Activated CD8-positive, alpha-beta memory T cell treated with anti-CD3 and anti-CD28 coated beads for 36 hours (primary cell): Measurements from ENCODE around the gene PALLD. TPM values are rescaled to one million over a fixed set of nuclear protein-coding genes. Genes with fewer than 3 reads are reported as not detected.

ENCODE experiments used
- CTCF ChIA-PET: fragments of 350-600 bp; sonication (Branson Sonifier 250); formaldehyde crosslinking; loops from one replicate; lab custom pipeline; 2021; ENCODE audit warnings: antibody characterized with exemption; lab: Charles Lee
- POLR2A ChIA-PET: fragments of 350-600 bp; sonication (Branson Sonifier 250); formaldehyde crosslinking; loops from one replicate; lab custom pipeline; 2021; ENCODE audit warnings: antibody characterized with exemption; lab: Charles Lee
- total RNA-seq, 2 experiments: library from RNA; stranded (reverse); gene quantifications; one replicate each; pipeline ENCODE4 v1.2.3, GENCODE V29; 2021

The PALLD gene
- total RNA-seq, 2 experiments from 2014 or later: 0.69 to 0.84 TPM

- ChIA-PET POLR2A (no interaction called here), CTCF (no interaction called here)
These were observed 155.9 kb downstream of the PALLD start for GRCh38 chr4:168652755-168653154.

GRCh38 chr4:168654104-168654847, 157.4 kb downstream of the PALLD start:
- CTCF ChIA-PET: no interaction called here
- POLR2A ChIA-PET: no interaction called here

- CTCF ChIA-PET: no interaction called here
- POLR2A ChIA-PET: no interaction called here
These were observed 158.0 kb downstream of the PALLD start for GRCh38 chr4:168654848-168655174.

- ChIA-PET CTCF (no interaction called here), POLR2A (no interaction called here)
These were observed 158.3 kb downstream of the PALLD start for GRCh38 chr4:168655182-168655581.

- CTCF ChIA-PET: no interaction called here
These were observed 159.3 kb downstream of the PALLD start for GRCh38 chr4:168656055-168656660.

GRCh38 chr4:168656946-168657473, 160.2 kb downstream of the PALLD start:
- CTCF ChIA-PET: no interaction called here
- POLR2A ChIA-PET: no interaction called here

More at GRCh38 chr4:168656055-168656660, 159.3 kb downstream of the PALLD start:
- POLR2A ChIA-PET: no interaction called here

GRCh38 chr4:168658751-168659150, 161.9 kb downstream of the PALLD start:
- ChIA-PET POLR2A (no interaction called here), CTCF (interaction anchor here (0.6 kb wide), 1 partner anchor 46 kb away, joined by 4 read pairs; no protein-coding TSS in a partner anchor)

- CTCF ChIA-PET: no interaction called here
- POLR2A ChIA-PET: no interaction called here
These were observed 163.1 kb downstream of the PALLD start for GRCh38 chr4:168659741-168660465.

- ChIA-PET POLR2A (no interaction called here), CTCF (no interaction called here)
These were observed 165.6 kb downstream of the PALLD start for GRCh38 chr4:168662297-168662984.

- ChIA-PET POLR2A (no interaction called here), CTCF (no interaction called here)
These were observed 167.5 kb downstream of the PALLD start for GRCh38 chr4:168664242-168664891.

- CTCF ChIA-PET: interaction anchor here (0.7 kb wide), 1 partner anchor 107 kb away, joined by 5 read pairs; no protein-coding TSS in a partner anchor
- POLR2A ChIA-PET: no interaction called here
These were observed 169.7 kb downstream of the PALLD start for GRCh38 chr4:168666531-168666930.

GRCh38 chr4:168667376-168667775, 170.5 kb downstream of the PALLD start:
- ChIA-PET POLR2A (no interaction called here), CTCF (interaction anchor here (0.6 kb wide), 1 partner anchor 417 kb away, joined by 3 read pairs; no protein-coding TSS in a partner anchor)

- POLR2A ChIA-PET: no interaction called here
- CTCF ChIA-PET: no interaction called here
These were observed 171.1 kb downstream of the PALLD start for GRCh38 chr4:168667921-168668320.

GRCh38 chr4:168673476-168673875, 176.6 kb downstream of the PALLD start:
- POLR2A ChIA-PET: no interaction called here

GRCh38 chr4:168674077-168674747, 177.4 kb downstream of the PALLD start:
- CTCF ChIA-PET: no interaction called here
- POLR2A ChIA-PET: no interaction called here

More at GRCh38 chr4:168673476-168673875, 176.6 kb downstream of the PALLD start:
- CTCF ChIA-PET: no interaction called here

GRCh38 chr4:168674866-168675265, 178.0 kb downstream of the PALLD start:
- CTCF ChIA-PET: no interaction called here
- POLR2A ChIA-PET: no interaction called here

GRCh38 chr4:168677063-168677462, 180.2 kb downstream of the PALLD start:
- ChIA-PET POLR2A (no interaction called here), CTCF (no interaction called here)

GRCh38 chr4:168677879-168678278, 181.0 kb downstream of the PALLD start:
- POLR2A ChIA-PET: no interaction called here
- CTCF ChIA-PET: no interaction called here
